ENCODE measurements around the gene GJA4. TPM values are rescaled to one million over a fixed set of nuclear protein-coding genes. Genes with fewer than 3 reads are reported as not detected.
A peak's percentile ranks its signal among the peaks of the same experiment; 100 is the strongest.

Gene GJA4
- total RNA-seq, 1 experiment from 2014 or later = not detected

DNA sequence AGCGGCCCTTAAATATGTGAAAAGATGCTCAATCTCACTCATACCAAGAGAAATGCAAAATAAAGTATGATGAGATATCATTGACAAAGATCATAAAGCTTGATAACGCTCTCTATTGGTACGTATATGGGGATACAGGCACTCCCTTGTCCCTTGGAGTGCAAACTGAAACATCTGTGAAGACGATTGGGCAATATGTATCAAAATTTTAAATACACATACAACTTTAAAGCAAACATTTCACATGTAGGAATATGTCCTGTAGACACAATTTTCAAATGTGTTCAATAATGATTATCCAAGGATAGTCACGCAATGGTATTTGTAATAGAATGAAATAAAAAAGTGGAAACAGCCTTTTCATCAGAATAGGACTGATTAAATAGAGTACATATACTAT is 13.8 kb upstream of the GJA4 start:
- ChIA-PET POLR2A (ENCODE audit: unreplicated experiment) (interaction anchor here (0.8 to 1.2 kb wide), 3 partner anchors 16 to 24 kb away, joined by 5 to 9 read pairs (median 6); partner anchors contain the start of genes GJB4 and GJB5), CTCF (interaction anchor here (0.6 kb wide), 1 partner anchor 74 kb away, joined by 4 read pairs; no protein-coding TSS in a partner anchor)
- no peak for DNase-seq
- H3K4me3 ChIP-seq = peak overlapping the region; percentile 22; the same call in 1 of the 2 replicates
- H3K9me3 ChIP-seq (ENCODE audit: insufficient read depth, low read depth) = no peaks in the 10 kb centered on the region
- TF ChIP-seq EZH2 (IDR thresholded peaks at IDR 0.05; ENCODE audit: low read depth) = no peak
- TF ChIP-seq CTCF (conservative IDR thresholded peaks at IDR 0.05) = no peak
- intact Hi-C loops (cut with micrococcal nuclease; ENCODE audit: unreplicated experiment) = no loop called here
- no TSS peak for BruUV-seq (replicated peaks)
- peaks cover 3% of the 10 kb centered on the region for H4K20me1 ChIP-seq (ENCODE audit: insufficient read depth)
- H2AFZ ChIP-seq = no peak overlapping the region
- H3K4me1 ChIP-seq (replicated peaks; ENCODE audit: insufficient read depth) = peaks cover 69% of the 10 kb centered on the region
- peaks cover 38% of the 10 kb centered on the region for H3F3A ChIP-seq (ENCODE audit: insufficient read depth, low read depth)
- peaks cover 42% of the 10 kb centered on the region for H3K79me2 ChIP-seq (ENCODE audit: low read depth)
- peak overlapping the region; percentile 92 for H3K27ac ChIP-seq
- H3K36me3 ChIP-seq (ENCODE audit: low read depth) = peaks cover 2% of the 10 kb centered on the region; the same call in 1 of the 2 replicates
- no peaks in the 10 kb centered on the region for H3K9me2 ChIP-seq (ENCODE audit: insufficient read depth)
- H3K4me2 ChIP-seq = peak overlapping the region; percentile 97
- no peaks in the 10 kb centered on the region for H3K27me3 ChIP-seq (ENCODE audit: insufficient read depth, low read depth)

DNA sequence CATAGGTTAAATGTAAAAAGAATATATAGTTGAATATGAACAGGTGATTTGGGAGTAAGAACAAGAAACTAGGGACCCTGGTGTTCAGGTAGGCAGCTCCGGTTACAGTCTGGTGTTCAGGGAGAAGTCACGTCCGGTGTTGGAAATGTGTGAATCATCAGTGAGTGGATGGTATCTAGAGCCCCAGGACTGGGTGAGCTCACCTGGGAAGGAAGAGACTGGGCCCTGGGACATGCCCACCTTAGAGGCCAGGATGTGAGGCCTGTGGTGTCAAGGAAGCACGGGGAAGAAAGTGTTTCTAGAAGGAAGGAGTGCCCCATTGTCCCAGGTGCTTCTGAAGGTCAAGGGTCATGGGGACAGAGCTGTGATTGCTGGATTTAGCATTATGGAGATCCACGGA is 13.3 kb upstream of the GJA4 start:
- peaks cover 44% of the 10 kb centered on the region for H3F3A ChIP-seq (ENCODE audit: insufficient read depth, low read depth)
- no peaks in the 10 kb centered on the region for H3K9me2 ChIP-seq (ENCODE audit: insufficient read depth)
- H3K4me2 ChIP-seq = peak overlapping the region; percentile 97
- H3K4me1 ChIP-seq (replicated peaks; ENCODE audit: insufficient read depth) = peaks cover 74% of the 10 kb centered on the region
- no peak for TF ChIP-seq CTCF (conservative IDR thresholded peaks at IDR 0.05)
- no peak for TF ChIP-seq EZH2 (IDR thresholded peaks at IDR 0.05; ENCODE audit: low read depth)
- no TSS peak for BruUV-seq (replicated peaks)
- peak overlapping the region; percentile 92 for H3K27ac ChIP-seq
- peaks cover 7% of the 10 kb centered on the region for H4K20me1 ChIP-seq (ENCODE audit: insufficient read depth)
- H3K36me3 ChIP-seq (ENCODE audit: low read depth) = peaks cover 7% of the 10 kb centered on the region; the same call in 1 of the 2 replicates
- no peak overlapping the region for H2AFZ ChIP-seq
- ChIA-PET POLR2A (ENCODE audit: unreplicated experiment) (interaction anchor here (0.8 to 0.9 kb wide), 2 partner anchors 16 to 25 kb away, joined by 6 to 9 read pairs; partner anchors contain the start of gene GJB5), CTCF (interaction anchor here (0.6 kb wide), 1 partner anchor 73 kb away, joined by 4 read pairs; no protein-coding TSS in a partner anchor)
- DNase-seq = peak; percentile 65 to 94
- intact Hi-C loops (cut with micrococcal nuclease; ENCODE audit: unreplicated experiment) = no loop called here
- H3K9me3 ChIP-seq (ENCODE audit: insufficient read depth, low read depth) = no peaks in the 10 kb centered on the region
- peaks cover 48% of the 10 kb centered on the region for H3K79me2 ChIP-seq (ENCODE audit: low read depth)
- no peaks in the 10 kb centered on the region for H3K27me3 ChIP-seq (ENCODE audit: insufficient read depth, low read depth)
- peak overlapping the region; percentile 98; the same call in 1 of the 2 replicates for H3K4me3 ChIP-seq

- DNase-seq = no peak
- peaks cover 52% of the 10 kb centered on the region for H3K79me2 ChIP-seq (ENCODE audit: low read depth)
- no peaks in the 10 kb centered on the region for H3K9me3 ChIP-seq (ENCODE audit: insufficient read depth, low read depth)
- H4K20me1 ChIP-seq (ENCODE audit: insufficient read depth) = peaks cover 12% of the 10 kb centered on the region
- H3K4me2 ChIP-seq = peak overlapping the region; percentile 97
- intact Hi-C loops (cut with micrococcal nuclease; ENCODE audit: unreplicated experiment) = no loop called here
- H3K4me1 ChIP-seq (replicated peaks; ENCODE audit: insufficient read depth) = peaks cover 74% of the 10 kb centered on the region
- H3K4me3 ChIP-seq = peak overlapping the region; percentile 98
- no peaks in the 10 kb centered on the region for H3K9me2 ChIP-seq (ENCODE audit: insufficient read depth)
- no peaks in the 10 kb centered on the region for H3K27me3 ChIP-seq (ENCODE audit: insufficient read depth, low read depth)
- no peak for TF ChIP-seq EZH2 (IDR thresholded peaks at IDR 0.05; ENCODE audit: low read depth)
- TF ChIP-seq CTCF (conservative IDR thresholded peaks at IDR 0.05) = no peak
- ChIA-PET CTCF (no interaction called here), POLR2A (ENCODE audit: unreplicated experiment) (interaction anchor here (0.8 kb wide), 1 partner anchor 17 kb away, joined by 6 read pairs; no protein-coding TSS in a partner anchor)
- H3K36me3 ChIP-seq (ENCODE audit: low read depth) = peaks cover 8% of the 10 kb centered on the region; the same call in 1 of the 2 replicates
- no peak overlapping the region for H2AFZ ChIP-seq
- peak overlapping the region; percentile 92 for H3K27ac ChIP-seq
- H3F3A ChIP-seq (ENCODE audit: insufficient read depth, low read depth) = peaks cover 48% of the 10 kb centered on the region
- BruUV-seq (replicated peaks) = no TSS peak
Observed at GRCh38 chr1:34779962-34780361, 12.8 kb upstream of the GJA4 start.
